Esophagus mucosa (tissue), 1 donor: Measurements from ENCODE around the gene OLIG2. TPM values are rescaled to one million over a fixed set of nuclear protein-coding genes. Genes with fewer than 3 reads are reported as not detected.

Experiments used
- ATAC-seq: fragments of 200-7000 bp; cut with Tn5 transposase; one replicate; pipeline ENCODE4 v1.9.1; 2020
- total RNA-seq: library from RNA; stranded (reverse); gene quantifications from one replicate; pipeline ENCODE4 v1.2.4, GENCODE V29; 2023
- donor health status: DM: yes; HTN: yes; CAD: no.

OLIG2 gene
- total RNA-seq, 1 donor from 2014 or later = not detected

DNA sequence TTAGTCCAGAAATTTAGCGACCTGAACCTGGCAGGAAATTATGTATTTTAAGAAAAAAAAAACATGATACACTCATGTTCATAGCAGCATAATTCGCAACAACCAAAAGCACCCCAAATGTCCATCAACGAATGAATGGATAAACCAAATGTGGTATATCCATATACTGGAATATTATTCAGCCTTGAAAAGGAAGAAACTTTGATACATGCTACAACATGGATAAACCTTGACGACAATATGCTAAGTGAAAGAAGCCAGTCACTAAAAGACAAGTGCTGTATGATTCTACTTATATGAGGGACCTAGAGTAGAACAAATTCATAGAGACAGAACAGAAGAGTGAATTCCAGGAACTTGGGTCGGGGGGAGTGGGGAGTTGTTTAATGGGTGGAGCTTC lies 43.5 kb downstream of the OLIG2 start:
- no peak for ATAC-seq

DNA sequence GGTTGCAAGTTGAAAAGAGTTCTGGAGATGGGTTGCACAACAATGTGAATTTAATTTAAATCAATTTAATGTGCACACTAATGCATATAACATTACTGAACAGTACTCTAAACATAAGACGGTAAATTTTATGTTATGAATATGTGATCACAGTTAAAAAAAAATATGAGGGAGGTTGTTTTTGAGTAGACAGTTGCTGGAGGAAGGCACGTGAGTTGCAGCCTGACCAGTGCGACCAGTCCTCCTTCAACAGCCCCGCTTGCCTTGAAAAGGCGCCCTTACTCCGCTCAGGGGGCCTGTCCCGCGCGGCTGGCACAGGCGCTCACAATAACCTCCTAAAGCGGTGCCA lies 43.9 kb downstream of the OLIG2 start:
- no peak for ATAC-seq

DNA sequence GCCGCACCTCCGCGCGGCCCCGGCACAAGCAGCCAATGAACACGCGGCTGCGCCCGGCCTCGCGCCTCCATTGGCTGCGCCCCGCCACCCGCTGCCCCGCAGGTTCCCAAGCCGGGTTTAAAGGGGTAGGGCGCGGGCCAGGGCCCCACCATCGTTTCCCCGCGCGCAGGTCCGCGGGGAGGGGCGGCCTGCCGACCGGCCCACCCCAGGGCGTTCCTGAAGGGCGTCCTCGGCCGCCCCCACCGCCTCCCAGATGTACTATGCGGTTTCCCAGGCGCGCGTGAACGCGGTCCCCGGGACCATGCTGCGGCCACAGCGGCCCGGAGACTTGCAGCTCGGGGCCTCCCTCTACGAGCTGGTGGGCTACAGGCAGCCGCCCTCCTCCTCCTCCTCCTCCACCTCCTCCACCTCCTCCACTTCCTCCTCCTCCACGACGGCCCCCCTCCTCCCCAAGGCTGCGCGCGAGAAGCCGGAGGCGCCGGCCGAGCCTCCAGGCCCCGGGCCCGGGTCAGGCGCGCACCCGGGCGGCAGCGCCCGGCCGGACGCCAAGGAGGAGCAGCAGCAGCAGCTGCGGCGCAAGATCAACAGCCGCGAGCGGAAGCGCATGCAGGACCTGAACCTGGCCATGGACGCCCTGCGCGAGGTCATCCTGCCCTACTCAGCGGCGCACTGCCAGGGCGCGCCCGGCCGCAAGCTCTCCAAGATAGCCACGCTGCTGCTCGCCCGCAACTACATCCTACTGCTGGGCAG lies 44.4 kb downstream of the OLIG2 start, which contains the start of gene OLIG1:
TSS of gene OLIG1 (plus strand) at position 148 of the 750 bp plus-strand sequence. CDS start at position 254, 106 bp downstream.
- ATAC-seq = peak; percentile 54

DNA sequence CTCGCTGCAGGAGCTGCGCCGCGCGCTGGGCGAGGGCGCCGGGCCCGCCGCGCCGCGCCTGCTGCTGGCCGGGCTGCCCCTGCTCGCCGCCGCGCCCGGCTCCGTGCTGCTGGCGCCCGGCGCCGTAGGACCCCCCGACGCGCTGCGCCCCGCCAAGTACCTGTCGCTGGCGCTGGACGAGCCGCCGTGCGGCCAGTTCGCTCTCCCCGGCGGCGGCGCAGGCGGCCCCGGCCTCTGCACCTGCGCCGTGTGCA lies 44.9 kb downstream of the OLIG2 start:
- no peak for ATAC-seq

DNA sequence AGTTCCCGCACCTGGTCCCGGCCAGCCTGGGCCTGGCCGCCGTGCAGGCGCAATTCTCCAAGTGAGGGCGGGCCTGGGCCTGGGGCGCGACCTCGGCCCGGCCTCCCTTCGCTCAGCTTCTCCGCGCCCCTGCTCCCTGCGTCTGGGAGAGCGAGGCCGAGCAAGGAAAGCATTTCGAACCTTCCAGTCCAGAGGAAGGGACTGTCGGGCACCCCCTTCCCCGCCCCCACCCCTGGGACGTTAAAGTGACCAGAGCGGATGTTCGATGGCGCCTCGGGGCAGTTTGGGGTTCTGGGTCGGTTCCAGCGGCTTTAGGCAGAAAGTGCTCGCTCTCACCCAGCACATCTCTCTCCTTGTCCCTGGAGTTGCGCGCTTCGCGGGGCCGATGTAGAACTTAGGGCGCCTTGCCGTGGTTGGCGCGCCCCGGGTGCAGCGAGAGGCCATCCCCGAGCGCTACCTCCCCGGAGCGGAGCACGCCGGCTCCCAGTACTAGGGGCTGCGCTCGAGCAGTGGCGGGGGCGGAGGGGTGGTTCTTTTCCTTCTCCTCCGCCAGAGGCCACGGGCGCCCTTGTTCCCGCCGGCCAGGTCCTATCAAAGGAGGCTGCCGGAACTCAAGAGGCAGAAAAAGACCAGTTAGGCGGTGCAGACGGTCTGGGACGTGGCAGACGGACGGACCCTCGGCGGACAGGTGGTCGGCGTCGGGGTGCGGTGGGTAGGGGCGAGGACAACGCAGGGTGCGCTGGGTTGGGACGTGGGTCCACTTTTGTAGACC lies 45.4 kb downstream of the OLIG2 start:
- no peak for ATAC-seq

DNA sequence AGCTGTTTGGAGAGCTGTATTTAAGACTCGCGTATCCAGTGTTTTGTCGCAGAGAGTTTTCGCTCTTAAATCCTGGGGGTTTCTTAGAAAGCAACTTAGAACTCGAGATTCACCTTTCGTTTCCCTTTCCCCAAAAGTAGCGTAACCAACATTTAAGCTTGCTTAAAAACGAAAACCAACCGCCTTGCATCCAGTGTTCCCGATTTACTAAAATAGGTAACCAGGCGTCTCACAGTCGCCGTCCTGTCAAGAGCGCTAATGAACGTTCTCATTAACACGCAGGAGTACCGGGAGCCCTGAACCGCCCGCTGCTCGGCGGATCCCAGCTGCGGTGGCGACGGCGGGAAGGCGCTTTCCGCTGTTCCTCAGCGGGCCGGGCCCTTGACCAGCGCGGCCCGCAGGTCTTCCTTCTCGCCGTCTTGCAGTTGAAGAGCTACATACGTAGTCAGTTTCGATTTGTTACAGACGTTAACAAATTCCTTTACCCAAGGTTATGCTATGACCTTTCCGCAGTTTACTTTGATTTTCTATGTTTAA lies 46.1 kb downstream of the OLIG2 start:
- ATAC-seq = no peak

DNA sequence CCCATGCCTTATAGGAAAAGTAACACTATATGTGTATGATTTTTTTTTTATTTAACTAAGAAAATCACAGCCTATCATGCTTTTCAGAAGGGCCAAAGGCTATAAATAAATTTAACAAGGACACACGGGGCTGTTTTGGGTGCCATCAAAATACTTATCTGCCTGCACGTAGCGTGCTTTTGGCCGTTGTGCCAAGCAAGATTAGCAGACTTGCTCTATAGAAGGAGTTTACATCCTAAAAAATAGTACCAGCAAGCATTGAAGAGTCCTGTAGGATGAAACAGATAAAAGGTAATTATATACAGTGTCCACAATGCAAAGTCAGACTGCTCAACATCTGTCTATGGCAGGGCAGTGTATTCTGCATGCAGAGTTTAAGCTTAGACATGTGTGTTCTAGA lies 47.9 kb downstream of the OLIG2 start:
- ATAC-seq = no peak

DNA sequence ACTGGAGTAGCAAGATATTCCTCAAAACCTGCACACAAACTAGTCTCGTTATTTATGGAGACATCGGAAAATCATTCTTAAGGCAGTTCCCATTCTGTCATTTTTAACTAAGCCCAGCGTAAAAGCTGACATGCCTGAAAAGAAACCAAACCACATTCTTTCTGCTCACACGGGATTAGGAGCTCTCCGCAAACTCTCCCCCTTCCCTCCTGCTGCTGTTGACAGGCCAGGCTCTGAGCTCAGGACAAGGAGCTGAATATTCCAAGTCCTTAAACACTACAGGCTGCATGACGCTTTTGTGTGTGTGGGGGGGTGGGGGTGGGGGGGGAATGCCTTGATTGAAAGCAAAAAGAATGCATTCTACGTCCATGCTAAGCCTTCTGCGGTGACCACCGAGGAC lies 49.4 kb downstream of the OLIG2 start:
- ATAC-seq = no peak

DNA sequence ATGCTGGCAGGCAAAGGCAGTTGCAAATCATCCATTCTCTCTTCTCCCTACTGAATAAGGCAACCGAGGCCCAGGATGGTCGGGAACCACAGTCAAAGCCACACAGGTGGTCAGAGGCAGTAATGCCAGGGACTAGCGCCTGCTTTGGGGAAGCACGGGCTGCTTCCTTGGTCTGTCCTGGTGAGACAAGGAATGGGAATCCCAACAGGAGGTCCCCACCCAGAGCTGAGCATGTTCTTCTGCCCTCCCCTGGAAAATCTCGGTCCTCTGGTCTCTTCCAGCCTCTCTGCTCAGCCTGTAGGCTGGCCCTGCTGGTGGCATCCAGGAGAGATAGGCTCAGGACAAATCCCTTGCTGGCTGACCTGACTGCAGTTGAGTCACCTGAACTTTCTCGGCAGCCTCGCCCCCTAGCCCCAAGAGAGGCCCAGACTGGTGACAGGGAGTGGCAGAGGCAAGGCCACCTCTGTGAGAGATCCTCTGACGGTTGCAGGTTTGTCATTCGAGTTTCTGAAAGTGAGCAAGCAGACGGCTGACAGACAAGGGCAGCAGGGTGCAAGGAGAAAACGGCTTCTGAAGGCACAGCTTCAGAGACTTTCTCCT lies 50.0 kb downstream of the OLIG2 start:
- ATAC-seq = peak; percentile 80

DNA sequence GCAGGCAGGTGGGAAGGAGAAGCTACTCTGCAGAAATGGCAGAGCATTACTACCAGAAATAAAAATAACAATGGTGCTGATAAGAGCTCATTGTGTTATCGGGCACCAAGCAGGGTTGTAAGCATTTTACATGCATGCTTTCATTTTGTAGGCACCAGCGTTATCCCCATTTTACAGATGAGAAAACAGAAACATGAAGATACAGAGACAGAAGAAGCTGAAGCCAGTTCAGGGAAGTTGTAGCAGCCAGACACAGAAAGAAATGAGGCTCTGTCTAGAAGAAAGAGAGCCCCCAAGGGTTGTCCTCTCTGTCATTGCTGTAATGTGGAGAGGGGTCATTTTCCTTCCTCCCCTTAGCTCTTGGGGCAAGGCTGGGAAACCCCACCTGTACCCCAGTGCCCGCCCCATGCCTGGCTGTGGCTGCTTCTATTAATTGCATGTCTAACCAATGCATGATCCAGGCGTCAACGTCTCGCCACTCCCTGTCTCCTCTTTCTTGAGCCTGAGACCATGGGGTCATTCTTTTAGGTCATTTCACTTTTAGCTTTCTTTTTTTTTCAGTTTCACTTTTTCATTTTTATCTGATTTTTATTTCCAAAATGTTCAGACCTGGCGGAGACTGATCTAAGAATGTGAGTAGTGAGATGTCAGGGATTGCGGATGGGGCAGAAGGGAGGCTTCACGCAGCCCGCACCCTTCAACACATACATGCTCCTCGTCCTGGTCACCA lies 51.0 kb downstream of the OLIG2 start:
- no peak for ATAC-seq

Other genes with a start within 250 kb of the OLIG2 start
- gene OLIG1, start 44.2 kb downstream of the OLIG2 start, total RNA-seq = not detected
- gene IFNAR2, start 204.0 kb downstream of the OLIG2 start, total RNA-seq = 7.7 TPM
- 27.5 TPM for gene IL10RB, start 240.4 kb downstream of the OLIG2 start, total RNA-seq